Measurements from ENCODE around the gene KIAA1671.

Gene KIAA1671

GRCh38 chr22:25014896-25015755 is 62.6 kb downstream of the KIAA1671 start:
- no peaks in the 10 kb centered on the region for H3K9me3 ChIP-seq (ENCODE audit: low read length)
- no peak overlapping the region for H2AFZ ChIP-seq (ENCODE audit: low read length)
- no peak overlapping the region for H3K9ac ChIP-seq (ENCODE audit: low read length)
- no peaks in the 10 kb centered on the region for H3F3A ChIP-seq (ENCODE audit: insufficient read depth, low read length)
- no peak overlapping the region for H3K4me3 ChIP-seq (ENCODE audit: low read depth, low read length, poor library complexity, severe bottlenecking)
- H4K20me1 ChIP-seq (ENCODE audit: insufficient read depth, low read length) = no peaks in the 10 kb centered on the region
- H3K36me3 ChIP-seq (ENCODE audit: insufficient read depth, low read length) = no peaks in the 10 kb centered on the region
- no peak for TF ChIP-seq EZH2 (IDR thresholded peaks at IDR 0.05; ENCODE audit: borderline replicate concordance, low read length)
- no peak for TF ChIP-seq CTCF (IDR thresholded peaks at IDR 0.05; ENCODE audit: low read length)
- H3K27me3 ChIP-seq (ENCODE audit: insufficient read depth, low read length) = no peaks in the 10 kb centered on the region
- H3K4me1 ChIP-seq (ENCODE audit: insufficient read depth, low read length, severe bottlenecking) = no peaks in the 10 kb centered on the region
- no peaks in the 10 kb centered on the region for H3K79me2 ChIP-seq (ENCODE audit: insufficient read depth, low read length)
- no peak overlapping the region for H3K27ac ChIP-seq (ENCODE audit: low read depth, low read length, poor library complexity, severe bottlenecking)
- no peaks in the 10 kb centered on the region for H3K9me2 ChIP-seq (ENCODE audit: low read depth, low read length)
- H3K4me2 ChIP-seq (ENCODE audit: low read length) = no peak overlapping the region

GRCh38 chr22:25016311-25016710 is 63.8 kb downstream of the KIAA1671 start:
- no peaks in the 10 kb centered on the region for H3K4me1 ChIP-seq (ENCODE audit: insufficient read depth, low read length, severe bottlenecking)
- H3K4me2 ChIP-seq (ENCODE audit: low read length) = no peak overlapping the region
- TF ChIP-seq EZH2 (IDR thresholded peaks at IDR 0.05; ENCODE audit: borderline replicate concordance, low read length) = no peak
- TF ChIP-seq CTCF (IDR thresholded peaks at IDR 0.05; ENCODE audit: low read length) = no peak
- H3K4me3 ChIP-seq (ENCODE audit: low read depth, low read length, poor library complexity, severe bottlenecking) = no peak overlapping the region
- no peaks in the 10 kb centered on the region for H3F3A ChIP-seq (ENCODE audit: insufficient read depth, low read length)
- H3K27me3 ChIP-seq (ENCODE audit: insufficient read depth, low read length) = no peaks in the 10 kb centered on the region
- no peak overlapping the region for H3K9ac ChIP-seq (ENCODE audit: low read length)
- H3K9me2 ChIP-seq (ENCODE audit: low read depth, low read length) = no peaks in the 10 kb centered on the region
- H2AFZ ChIP-seq (ENCODE audit: low read length) = no peak overlapping the region
- no peaks in the 10 kb centered on the region for H3K9me3 ChIP-seq (ENCODE audit: low read length)
- H3K36me3 ChIP-seq (ENCODE audit: insufficient read depth, low read length) = no peaks in the 10 kb centered on the region
- H3K79me2 ChIP-seq (ENCODE audit: insufficient read depth, low read length) = no peaks in the 10 kb centered on the region
- no peaks in the 10 kb centered on the region for H4K20me1 ChIP-seq (ENCODE audit: insufficient read depth, low read length)
- H3K27ac ChIP-seq (ENCODE audit: low read depth, low read length, poor library complexity, severe bottlenecking) = no peak overlapping the region

GRCh38 chr22:25018009-25018408 is 65.5 kb downstream of the KIAA1671 start:
- H3K9me2 ChIP-seq (ENCODE audit: low read depth, low read length) = no peaks in the 10 kb centered on the region
- no peak overlapping the region for H3K27ac ChIP-seq (ENCODE audit: low read depth, low read length, poor library complexity, severe bottlenecking)
- no peak overlapping the region for H3K4me2 ChIP-seq (ENCODE audit: low read length)
- H3K79me2 ChIP-seq (ENCODE audit: insufficient read depth, low read length) = no peaks in the 10 kb centered on the region
- no peaks in the 10 kb centered on the region for H3K4me1 ChIP-seq (ENCODE audit: insufficient read depth, low read length, severe bottlenecking)
- H3K9ac ChIP-seq (ENCODE audit: low read length) = no peak overlapping the region
- H3K36me3 ChIP-seq (ENCODE audit: insufficient read depth, low read length) = no peaks in the 10 kb centered on the region
- no peak overlapping the region for H3K4me3 ChIP-seq (ENCODE audit: low read depth, low read length, poor library complexity, severe bottlenecking)
- H3F3A ChIP-seq (ENCODE audit: insufficient read depth, low read length) = no peaks in the 10 kb centered on the region
- no peaks in the 10 kb centered on the region for H4K20me1 ChIP-seq (ENCODE audit: insufficient read depth, low read length)
- H3K27me3 ChIP-seq (ENCODE audit: insufficient read depth, low read length) = no peaks in the 10 kb centered on the region
- no peak for TF ChIP-seq EZH2 (IDR thresholded peaks at IDR 0.05; ENCODE audit: borderline replicate concordance, low read length)
- no peaks in the 10 kb centered on the region for H3K9me3 ChIP-seq (ENCODE audit: low read length)
- H2AFZ ChIP-seq (ENCODE audit: low read length) = no peak overlapping the region
